Activated T-cell treated with anti-CD3 and anti-CD28 coated beads for 1 hour (primary cell): ENCODE results near the gene ABHD16A.

Source experiments
- DNase-seq: peaks from one replicate; pipeline ENCODE4 v3.0.0-alpha.2; 2020; ENCODE audit warnings: low read depth

ABHD16A gene

GRCh38 chr6:31702819-31703716 lies at the start of gene ABHD16A:
TSS of gene ABHD16A (minus strand) at chr6:31703324. CDS start at chr6:31703281, 43 bp downstream.
- DNase-seq = peak; percentile 96

- no peak for DNase-seq
Observed at GRCh38 chr6:31752739-31753319, 49.7 kb upstream of the ABHD16A start.

- DNase-seq = no peak
Observed at GRCh38 chr6:31750411-31751022, 47.4 kb upstream of the ABHD16A start.

- no peak for DNase-seq
Observed at GRCh38 chr6:31749301-31750036, 46.3 kb upstream of the ABHD16A start.

- no peak for DNase-seq
Observed at GRCh38 chr6:31744422-31744821, 41.3 kb upstream of the ABHD16A start.

GRCh38 chr6:31742894-31743293 lies 39.8 kb upstream of the ABHD16A start:
- DNase-seq = no peak

GRCh38 chr6:31741815-31742214 lies 38.7 kb upstream of the ABHD16A start:
- DNase-seq = no peak

GRCh38 chr6:31740397-31741223 lies 37.5 kb upstream of the ABHD16A start:
- no peak for DNase-seq

GRCh38 chr6:31739639-31740396 lies 36.7 kb upstream of the ABHD16A start, which contains the start of gene MSH5:
TSS of gene MSH5 (plus strand) at chr6:31740005. CDS start at chr6:31740467, 462 bp downstream.
- DNase-seq = peak; percentile 89

GRCh38 chr6:31737991-31738979 lies 35.2 kb upstream of the ABHD16A start:
- peak; percentile 41 for DNase-seq

GRCh38 chr6:31737315-31737990 lies 34.3 kb upstream of the ABHD16A start:
- no peak for DNase-seq

GRCh38 chr6:31736768-31737314 lies 33.7 kb upstream of the ABHD16A start:
- DNase-seq = no peak

- DNase-seq = peak; percentile 64
Observed at GRCh38 chr6:31736021-31736767, 33.1 kb upstream of the ABHD16A start, which contains the start of gene CLIC1. TSS of gene CLIC1 (minus strand) at chr6:31736530. CDS start at chr6:31736300, 230 bp downstream.

GRCh38 chr6:31734821-31735406 lies 31.8 kb upstream of the ABHD16A start:
- peak; percentile 35 for DNase-seq

GRCh38 chr6:31734247-31734820 lies 31.2 kb upstream of the ABHD16A start:
- DNase-seq = no peak

GRCh38 chr6:31733734-31734133 lies 30.6 kb upstream of the ABHD16A start:
- DNase-seq = no peak

- DNase-seq = no peak
Observed at GRCh38 chr6:31732029-31732428, 28.9 kb upstream of the ABHD16A start.
